PC-9 (cell line): ENCODE data around the gene LPCAT1. TPM values are rescaled to one million over a fixed set of nuclear protein-coding genes. Genes with fewer than 3 reads are reported as not detected.
"Not testable (repeated sequence)": the region's sequence is repeated elsewhere in the genome, so short reads cannot be mapped to it uniquely, and the experiment has no call there.

Source experiments
- BruUV-seq: library from RNA; stranded (reverse); fragments of 400-500 nt; replicated peaks from 2 replicates; lab custom pipeline; 2021; lab: Mats Ljungman, UMichigan
- CTCF ChIA-PET: fragments of 300-600 bp; sonication (Branson Sonifier 250); formaldehyde crosslinking; loops from one replicate; lab custom pipeline; 2022; ENCODE audit warnings: antibody characterized with exemption; lab: Charles Lee
- POLR2A ChIA-PET: fragments of 300-600 bp; sonication (Branson Sonifier 250); formaldehyde crosslinking; loops from one replicate; lab custom pipeline; 2022; ENCODE audit warnings: antibody characterized with exemption; ENCODE audit not compliant: unreplicated experiment; lab: Charles Lee
- DNase-seq, 2 experiments: peaks; one replicate each; pipeline versions ENCODE4 v3.0.0 to v3.0.0-alpha.2; 2015 to 2022; ENCODE audit warnings: mixed read lengths in 1 of 2
- H2AFZ ChIP-seq: fragments of 200-600 bp; sonication (generic); 2 replicates; pipeline ENCODE4 v1.8.1; 2017; ENCODE audit warnings: antibody characterized with exemption
- H3F3A ChIP-seq: fragments of 200-600 bp; sonication (generic); 2 replicates; pipeline ENCODE4 v1.8.1; 2017; ENCODE audit warnings: antibody characterized with exemption, mild to moderate bottlenecking, low read depth; ENCODE audit not compliant: insufficient read depth
- H3K27ac ChIP-seq: fragments of 200-600 bp; sonication (generic); 2 replicates; pipeline ENCODE4 v1.6.1; 2016; ENCODE audit warnings: mixed run types
- H3K27me3 ChIP-seq: fragments of 200-600 bp; sonication (generic); 2 replicates; pipeline ENCODE4 v1.6.1; 2016; ENCODE audit warnings: low read depth, mixed run types; ENCODE audit not compliant: insufficient read depth
- H3K36me3 ChIP-seq: fragments of 200-600 bp; sonication (generic); 2 replicates; pipeline ENCODE4 v1.6.1; 2016; ENCODE audit warnings: low read depth, mixed run types
- H3K4me1 ChIP-seq: fragments of 200-600 bp; sonication (generic); replicated peaks from 2 replicates; pipeline ENCODE4 v1.6.1; 2016; ENCODE audit warnings: mixed run types; ENCODE audit not compliant: insufficient read depth
- H3K4me2 ChIP-seq: fragments of 200-600 bp; sonication (generic); 2 replicates; pipeline ENCODE4 v1.6.1; 2017; ENCODE audit warnings: mixed run types
- H3K4me3 ChIP-seq: fragments of 200-600 bp; sonication (generic); 2 replicates; pipeline ENCODE4 v1.6.1; 2016; ENCODE audit warnings: mixed run types
- H3K79me2 ChIP-seq: fragments of 200-600 bp; sonication (generic); 2 replicates; pipeline ENCODE4 v1.6.1; 2017; ENCODE audit warnings: low read depth, mixed run types
- H3K9me2 ChIP-seq: fragments of 200-600 bp; sonication (generic); 2 replicates; pipeline ENCODE4 v1.8.1; 2017; ENCODE audit warnings: mild to moderate bottlenecking; ENCODE audit not compliant: insufficient read depth
- H3K9me3 ChIP-seq: fragments of 200-600 bp; sonication (generic); 2 replicates; pipeline ENCODE4 v1.8.1; 2016; ENCODE audit warnings: low read depth; ENCODE audit not compliant: insufficient read depth
- H4K20me1 ChIP-seq: fragments of 200-600 bp; sonication (generic); 2 replicates; pipeline ENCODE4 v1.8.1; 2017; ENCODE audit not compliant: insufficient read depth
- EZH2 ChIP-seq: fragments of 200-600 bp; sonication (generic); IDR thresholded peaks from 2 replicates; pipeline ENCODE4 v1.8.0; 2017; ENCODE audit warnings: antibody characterized with exemption, low read depth
- intact Hi-C: fragments of 100-400 bp; cut with micrococcal nuclease; formaldehyde crosslinking; loops from one replicate; pipeline ENCODE4 v1.10.0; 2022; ENCODE audit not compliant: unreplicated experiment
- total RNA-seq: library from RNA; stranded (reverse); gene quantifications from 2 replicates; pipeline ENCODE4 v1.2.3, GENCODE V29; 2021
- TF ChIP-seq, protein P1 (sequence below): fragments of 200-600 bp; sonication (generic); conservative IDR thresholded peaks from 2 replicates; pipeline ENCODE4 v1.6.1; 2017; ENCODE audit warnings: mixed run types, antibody characterized with exemption, mild to moderate bottlenecking, moderate library complexity

LPCAT1 gene
- total RNA-seq, 1 experiment from 2014 or later, result 96.1 TPM

- intact Hi-C loops, result no loop called here
- BruUV-seq, result no TSS peak
- H3K36me3 ChIP-seq, result peaks cover 8% of the 10 kb centered on the region
These were observed 46.8 kb downstream of the LPCAT1 start for GRCh38 chr5:1476967-1477310.

GRCh38 chr5:1476181-1476966 is 47.4 kb downstream of the LPCAT1 start:
- Histone ChIP-seq H3K27ac (no peak overlapping the region), H4K20me1 (peaks cover 14% of the 10 kb centered on the region), H3F3A (no peaks in the 10 kb centered on the region; the same call in 1 of the 2 replicates), H3K4me1 (no peaks in the 10 kb centered on the region), H3K27me3 (no peaks in the 10 kb centered on the region), H3K4me2 (no peak overlapping the region), H3K9me2 (no peaks in the 10 kb centered on the region), H3K9me3 (no peaks in the 10 kb centered on the region), H3K79me2 (no peaks in the 10 kb centered on the region), H2AFZ (no peak overlapping the region), H3K36me3 (peaks cover 8% of the 10 kb centered on the region), H3K4me3 (no peak overlapping the region)
- TF ChIP-seq, protein P1, sequence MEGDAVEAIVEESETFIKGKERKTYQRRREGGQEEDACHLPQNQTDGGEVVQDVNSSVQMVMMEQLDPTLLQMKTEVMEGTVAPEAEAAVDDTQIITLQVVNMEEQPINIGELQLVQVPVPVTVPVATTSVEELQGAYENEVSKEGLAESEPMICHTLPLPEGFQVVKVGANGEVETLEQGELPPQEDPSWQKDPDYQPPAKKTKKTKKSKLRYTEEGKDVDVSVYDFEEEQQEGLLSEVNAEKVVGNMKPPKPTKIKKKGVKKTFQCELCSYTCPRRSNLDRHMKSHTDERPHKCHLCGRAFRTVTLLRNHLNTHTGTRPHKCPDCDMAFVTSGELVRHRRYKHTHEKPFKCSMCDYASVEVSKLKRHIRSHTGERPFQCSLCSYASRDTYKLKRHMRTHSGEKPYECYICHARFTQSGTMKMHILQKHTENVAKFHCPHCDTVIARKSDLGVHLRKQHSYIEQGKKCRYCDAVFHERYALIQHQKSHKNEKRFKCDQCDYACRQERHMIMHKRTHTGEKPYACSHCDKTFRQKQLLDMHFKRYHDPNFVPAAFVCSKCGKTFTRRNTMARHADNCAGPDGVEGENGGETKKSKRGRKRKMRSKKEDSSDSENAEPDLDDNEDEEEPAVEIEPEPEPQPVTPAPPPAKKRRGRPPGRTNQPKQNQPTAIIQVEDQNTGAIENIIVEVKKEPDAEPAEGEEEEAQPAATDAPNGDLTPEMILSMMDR, result no peak
- TF ChIP-seq EZH2, result no peak
- DNase-seq, result no peak
- POLR2A ChIA-PET, result no interaction called here
- BruUV-seq, result no TSS peak
- CTCF ChIA-PET, result no interaction called here
- intact Hi-C loops, result no loop called here

More at GRCh38 chr5:1476967-1477310, 46.8 kb downstream of the LPCAT1 start:
- no peaks in the 10 kb centered on the region for H3K9me2 ChIP-seq
- H3K4me3 ChIP-seq, result no peak overlapping the region
- H2AFZ ChIP-seq, result no peak overlapping the region
- no peaks in the 10 kb centered on the region for H3K9me3 ChIP-seq
- TF ChIP-seq, protein P1, result no peak
- ChIA-PET POLR2A (no interaction called here), CTCF (no interaction called here)
- no peak for DNase-seq
- no peaks in the 10 kb centered on the region for H3K27me3 ChIP-seq
- no peak overlapping the region for H3K4me2 ChIP-seq
- H4K20me1 ChIP-seq, result peaks cover 17% of the 10 kb centered on the region
- no peak overlapping the region for H3K27ac ChIP-seq
- H3F3A ChIP-seq, result no peaks in the 10 kb centered on the region; the same call in 1 of the 2 replicates
- no peaks in the 10 kb centered on the region for H3K4me1 ChIP-seq
- H3K79me2 ChIP-seq, result no peaks in the 10 kb centered on the region

DNA sequence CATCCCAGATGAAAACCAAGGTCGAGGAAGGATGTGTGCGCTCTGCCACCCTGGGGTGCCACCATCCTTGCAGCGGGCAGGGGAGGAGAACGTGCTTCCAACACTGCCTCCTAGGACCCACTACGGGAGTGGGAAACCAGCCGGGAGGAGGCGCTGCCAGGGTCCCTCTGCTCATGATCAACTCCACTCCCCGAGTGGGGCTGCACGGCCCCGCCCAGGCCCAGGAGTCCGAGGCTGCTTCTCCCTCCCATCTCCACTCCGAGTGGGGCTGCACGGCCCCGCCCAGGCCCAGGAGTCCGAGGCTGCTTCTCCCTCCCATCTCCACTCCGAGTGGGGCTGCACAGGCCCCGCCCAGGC is 48.2 kb downstream of the LPCAT1 start:
- CTCF ChIA-PET, H3K4me1 ChIP-seq, POLR2A ChIA-PET, H2AFZ ChIP-seq, H3K4me2 ChIP-seq, H3K9me3 ChIP-seq, H3K4me3 ChIP-seq, H3F3A ChIP-seq, H4K20me1 ChIP-seq, H3K27me3 ChIP-seq, H3K9me2 ChIP-seq, intact Hi-C loops, DNase-seq, BruUV-seq, H3K27ac ChIP-seq, H3K36me3 ChIP-seq, H3K79me2 ChIP-seq: not testable (repeated sequence)
